Skeletal muscle satellite cell (primary cell): ENCODE measurements around the gene SORCS2.

ENCODE experiments used
- H3K27me3 ChIP-seq: 2 replicates; pipeline ENCODE4 v1.7.0; 2013; ENCODE audit warnings: low read length; ENCODE audit not compliant: control insufficient read depth, insufficient read depth
- H3K36me3 ChIP-seq: 2 replicates; pipeline ENCODE4 v1.7.0; 2013; ENCODE audit warnings: mild to moderate bottlenecking, control low read depth, low read length; ENCODE audit not compliant: insufficient read depth
- H3K4me1 ChIP-seq: 2 replicates; pipeline ENCODE4 v1.7.0; 2013; ENCODE audit warnings: low read length; ENCODE audit not compliant: control insufficient read depth, insufficient read depth
- H3K4me2 ChIP-seq: 2 replicates; pipeline ENCODE4 v1.7.0; 2013; ENCODE audit warnings: mild to moderate bottlenecking, low read length
- H3K4me3 ChIP-seq: 2 replicates; pipeline ENCODE4 v1.7.0; 2013; ENCODE audit warnings: low read length
- H3K9ac ChIP-seq: 2 replicates; pipeline ENCODE4 v1.7.0; 2013; ENCODE audit warnings: mild to moderate bottlenecking, low read depth, low read length, moderate library complexity
- H3K9me3 ChIP-seq: replicated peaks from 2 replicates; pipeline ENCODE4 v1.7.0; 2013; ENCODE audit warnings: mild to moderate bottlenecking, control low read depth, low read length

The SORCS2 gene

GRCh38 chr4:7646384-7647061 is 454.2 kb downstream of the SORCS2 start:
- H3K36me3 ChIP-seq: no peaks in the 10 kb centered on the region
- peaks cover 37% of the 10 kb centered on the region for H3K4me1 ChIP-seq
- peaks cover 12% of the 10 kb centered on the region for H3K27me3 ChIP-seq
- no peak overlapping the region for H3K4me2 ChIP-seq
- H3K9me3 ChIP-seq: no peaks in the 10 kb centered on the region
- H3K9ac ChIP-seq: no peak overlapping the region
- H3K4me3 ChIP-seq: no peak overlapping the region

- peaks cover 43% of the 10 kb centered on the region for H3K4me1 ChIP-seq
- H3K4me3 ChIP-seq: no peak overlapping the region
- no peaks in the 10 kb centered on the region for H3K9me3 ChIP-seq
- H3K9ac ChIP-seq: no peak overlapping the region
- no peak overlapping the region for H3K4me2 ChIP-seq
- peaks cover 9% of the 10 kb centered on the region for H3K27me3 ChIP-seq
- H3K36me3 ChIP-seq: no peaks in the 10 kb centered on the region
Observed at GRCh38 chr4:7647186-7647585, 454.8 kb downstream of the SORCS2 start.

- Histone ChIP-seq H3K36me3 (no peaks in the 10 kb centered on the region), H3K27me3 (peaks cover 2% of the 10 kb centered on the region), H3K4me3 (no peak overlapping the region), H3K4me2 (no peak overlapping the region), H3K9ac (peak overlapping the region; percentile 16), H3K4me1 (peaks cover 43% of the 10 kb centered on the region), H3K9me3 (no peaks in the 10 kb centered on the region)
Observed at GRCh38 chr4:7647600-7648543, 455.5 kb downstream of the SORCS2 start.

DNA sequence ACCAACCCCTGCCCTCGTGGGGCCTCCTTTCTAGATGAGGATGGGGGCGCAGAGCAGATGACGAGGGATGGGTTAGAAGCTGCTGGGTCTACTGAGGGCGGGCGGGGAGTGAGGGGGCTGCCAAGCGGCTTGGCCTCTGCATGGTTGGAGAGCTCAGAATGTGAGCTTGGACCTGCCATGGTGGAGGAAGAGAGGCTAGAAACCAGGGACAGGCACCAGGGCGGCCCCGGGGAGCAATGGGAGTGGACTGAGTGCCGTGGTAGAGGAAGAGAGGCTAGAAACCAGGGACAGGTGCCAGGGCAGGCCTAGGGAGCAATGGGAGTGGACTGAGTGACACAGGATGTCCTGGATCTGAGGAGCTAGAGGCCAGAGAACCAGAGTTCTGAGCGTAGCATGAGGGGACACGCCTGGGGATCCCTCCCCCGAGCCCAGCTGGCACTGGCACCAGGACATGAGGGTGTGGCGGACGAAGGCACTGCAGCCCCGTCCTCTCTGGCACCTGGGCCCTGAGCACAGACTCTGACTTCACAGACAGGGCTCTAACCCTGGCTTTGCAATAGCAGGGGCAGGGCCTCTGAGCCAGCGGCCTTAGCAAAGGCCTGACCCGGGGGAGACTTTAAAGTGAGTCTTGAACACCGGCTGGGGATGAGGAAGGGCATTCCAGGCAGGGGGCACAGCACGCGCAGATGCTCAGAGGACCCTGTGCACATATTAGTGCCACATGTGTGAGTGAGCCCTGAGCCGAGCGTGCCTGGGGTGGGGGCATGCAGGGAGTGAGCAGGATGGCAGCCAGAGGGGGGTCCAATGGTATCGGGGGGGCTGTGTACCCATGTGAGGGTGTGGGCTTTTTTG is 456.4 kb downstream of the SORCS2 start:
- Histone ChIP-seq H3K4me1 (peaks cover 43% of the 10 kb centered on the region), H3K9ac (no peak overlapping the region), H3K36me3 (no peaks in the 10 kb centered on the region), H3K27me3 (no peaks in the 10 kb centered on the region), H3K4me3 (no peak overlapping the region), H3K9me3 (no peaks in the 10 kb centered on the region), H3K4me2 (no peak overlapping the region)

GRCh38 chr4:7649411-7649740 is 457.0 kb downstream of the SORCS2 start:
- Histone ChIP-seq H3K4me2 (no peak overlapping the region), H3K36me3 (no peaks in the 10 kb centered on the region), H3K9me3 (no peaks in the 10 kb centered on the region), H3K4me1 (peaks cover 43% of the 10 kb centered on the region), H3K9ac (peak overlapping the region; percentile 10), H3K4me3 (no peak overlapping the region), H3K27me3 (no peaks in the 10 kb centered on the region)

- H3K27me3 ChIP-seq: no peaks in the 10 kb centered on the region
- H3K36me3 ChIP-seq: no peaks in the 10 kb centered on the region
- peak overlapping the region; percentile 10 for H3K9ac ChIP-seq
- peaks cover 43% of the 10 kb centered on the region for H3K4me1 ChIP-seq
- no peak overlapping the region for H3K4me3 ChIP-seq
- H3K9me3 ChIP-seq: no peaks in the 10 kb centered on the region
- no peak overlapping the region for H3K4me2 ChIP-seq
Observed at GRCh38 chr4:7649741-7650531, 457.6 kb downstream of the SORCS2 start.

DNA sequence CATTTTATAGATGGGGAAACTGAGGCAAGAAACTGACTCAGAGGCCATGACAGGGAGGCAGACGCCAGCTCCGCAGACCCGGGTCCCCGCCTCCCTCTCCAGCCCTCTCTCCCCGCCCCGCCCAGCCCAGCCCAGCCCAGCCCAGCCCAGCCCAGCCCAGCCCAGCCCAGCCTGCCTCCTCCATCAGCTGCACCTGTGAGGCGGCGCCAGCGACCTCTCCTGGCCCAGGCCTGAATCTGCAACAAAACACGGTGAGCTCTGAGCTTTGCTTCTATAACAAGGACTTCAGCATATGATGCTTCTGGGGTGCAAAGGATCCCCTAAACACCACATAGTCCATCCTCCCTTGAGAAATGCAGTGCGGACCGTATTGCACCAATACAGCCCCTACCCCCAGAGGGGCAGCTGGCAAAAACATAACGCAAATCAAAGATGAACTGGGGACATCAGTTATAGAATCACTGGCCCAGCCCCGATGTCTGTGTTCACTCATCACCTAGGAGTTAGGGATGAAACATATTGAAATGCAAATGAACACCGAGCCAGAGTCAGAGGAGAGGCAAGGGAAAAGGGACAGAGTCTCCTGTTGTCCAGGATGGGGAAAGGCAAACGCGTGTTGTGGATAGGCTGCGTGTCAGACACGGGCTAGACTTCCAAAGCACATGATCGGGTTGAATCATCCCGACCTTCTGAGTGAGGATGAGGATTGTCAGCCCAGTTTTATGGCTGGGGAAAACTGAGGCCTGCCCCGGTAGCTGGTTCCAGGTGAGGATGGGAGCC is 458.5 kb downstream of the SORCS2 start:
- H3K9me3 ChIP-seq: no peaks in the 10 kb centered on the region
- H3K9ac ChIP-seq: no peak overlapping the region
- no peak overlapping the region for H3K4me2 ChIP-seq
- H3K36me3 ChIP-seq: no peaks in the 10 kb centered on the region
- H3K4me1 ChIP-seq: peaks cover 43% of the 10 kb centered on the region
- no peaks in the 10 kb centered on the region for H3K27me3 ChIP-seq
- H3K4me3 ChIP-seq: no peak overlapping the region

GRCh38 chr4:7651461-7651921 is 459.2 kb downstream of the SORCS2 start:
- no peak overlapping the region for H3K4me2 ChIP-seq
- H3K4me3 ChIP-seq: no peak overlapping the region
- peaks cover 43% of the 10 kb centered on the region for H3K4me1 ChIP-seq
- no peaks in the 10 kb centered on the region for H3K36me3 ChIP-seq
- H3K9me3 ChIP-seq: no peaks in the 10 kb centered on the region
- H3K27me3 ChIP-seq: no peaks in the 10 kb centered on the region
- H3K9ac ChIP-seq: no peak overlapping the region

- Histone ChIP-seq H3K4me3 (no peak overlapping the region), H3K4me1 (peaks cover 43% of the 10 kb centered on the region), H3K27me3 (no peaks in the 10 kb centered on the region), H3K9me3 (no peaks in the 10 kb centered on the region), H3K9ac (no peak overlapping the region), H3K36me3 (no peaks in the 10 kb centered on the region), H3K4me2 (no peak overlapping the region)
Observed at GRCh38 chr4:7652006-7652405, 459.7 kb downstream of the SORCS2 start.

DNA sequence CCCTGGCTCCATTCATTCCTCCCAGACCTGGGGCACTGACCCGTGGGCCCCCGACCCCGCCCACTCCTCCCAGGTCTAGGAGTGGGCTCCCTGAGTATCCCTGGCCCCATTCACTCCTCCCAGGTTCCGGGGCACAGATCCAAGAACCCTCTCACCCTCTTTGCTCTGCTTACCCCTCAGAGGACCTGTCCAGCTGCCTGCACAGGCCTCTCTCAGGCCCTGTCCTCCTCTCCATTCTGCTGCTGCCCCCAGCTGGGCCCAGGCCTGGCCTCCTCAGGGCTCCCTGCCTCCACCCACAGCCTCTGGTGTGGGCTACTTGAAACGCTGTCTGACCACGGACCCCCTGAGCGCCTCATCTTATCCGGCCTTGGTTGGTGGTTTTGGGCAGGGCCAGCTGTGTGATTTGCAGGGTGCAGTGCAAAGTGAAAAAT is 460.1 kb downstream of the SORCS2 start:
- Histone ChIP-seq H3K9me3 (no peaks in the 10 kb centered on the region), H3K4me2 (no peak overlapping the region), H3K4me3 (no peak overlapping the region), H3K9ac (no peak overlapping the region), H3K36me3 (no peaks in the 10 kb centered on the region), H3K4me1 (peaks cover 43% of the 10 kb centered on the region), H3K27me3 (no peaks in the 10 kb centered on the region)
